Breast epithelium (tissue), 4 donors: ENCODE data around the gene C3orf18. TPM values are rescaled to one million over a fixed set of nuclear protein-coding genes. Genes with fewer than 3 reads are reported as not detected.

Source experiments
- DNase-seq, 2 donors: peaks; one replicate each; pipeline ENCODE4 v3.0.0-alpha.2; 2019; ENCODE audit warnings: low spot score in 2 of 2
- H3K27ac ChIP-seq, 2 donors: fragments of 200-600 bp; sonication (generic) in 1 of 2; one replicate each; pipeline ENCODE4 v1.5.1; 2016 to 2019; ENCODE audit warnings: mild to moderate bottlenecking in 1 of 2
- H3K27me3 ChIP-seq, 2 donors: fragments of 200-600 bp; sonication (generic) in 1 of 2; one replicate each; pipeline versions ENCODE4 v1.5.1 to v1.6.0; 2017 to 2019; ENCODE audit warnings: control low read depth in 1 of 2, mild to moderate bottlenecking in 1 of 2
- H3K36me3 ChIP-seq: fragments of 200-600 bp; one replicate; pipeline ENCODE4 v1.5.1; 2019
- H3K4me1 ChIP-seq, 2 donors: fragments of 200-600 bp; sonication (generic); one replicate each; pipeline ENCODE4 v1.5.1; 2016 to 2019; ENCODE audit warnings: control low read depth in 1 of 2
- H3K4me3 ChIP-seq, 3 donors: fragments of 200-600 bp; sonication (generic); 1 replicate in 2 of 3; 2 replicates in 1 of 3; pipeline ENCODE4 v1.5.1; 2016 to 2019; ENCODE audit warnings: mild to moderate bottlenecking in 3 of 3, moderate library complexity in 2 of 3
- H3K9me3 ChIP-seq, 2 donors: fragments of 200-600 bp; sonication (generic) in 1 of 2; one replicate each; pipeline ENCODE4 v1.5.1; 2016 to 2019; ENCODE audit warnings: control low read depth in 1 of 2
- POLR2A ChIP-seq: fragments of 450-650 bp; IDR thresholded peaks from one replicate; pipeline ENCODE4 v1.6.1; 2016; ENCODE audit warnings: antibody characterized with exemption, mild to moderate bottlenecking, moderate library complexity
- POLR2AphosphoS5 ChIP-seq, 3 donors: sonication (generic); formaldehyde crosslinking; IDR thresholded peaks; one replicate each; pipeline ENCODE4 v1.6.1; 2017; ENCODE audit warnings: antibody characterized with exemption in 3 of 3
- intact Hi-C: fragments of 100-400 bp; cut with DNase I; formaldehyde crosslinking; loops from one replicate; pipeline ENCODE4 v1.15.1; 2023; ENCODE audit warnings: low total_unique reads
- total RNA-seq, 3 donors: library from RNA; depleted of rRNA; stranded (reverse); fragments of >200 nt; gene quantifications; one replicate each; pipeline ENCODE4 v1.1.0, GENCODE V29; 2016
- TF ChIP-seq, protein P1 (sequence below), 3 donors: fragments of 450-650 bp; IDR thresholded peaks; one replicate each; pipeline ENCODE4 v1.5.1; 2016 to 2017; ENCODE audit warnings: antibody characterized with exemption in 3 of 3, mild to moderate bottlenecking in 3 of 3, moderate library complexity in 3 of 3

The C3orf18 gene
- total RNA-seq, 3 donors from 2014 or later = 10.7 to 16.8 (median 15.1) TPM

- intact Hi-C loops = loop anchor here (10.0 kb wide), 1 partner anchor 819 kb away; the partner anchor contains the start of gene RBM15B
- no peaks in the 10 kb centered on the region for H3K36me3 ChIP-seq
- TF ChIP-seq, protein P1, sequence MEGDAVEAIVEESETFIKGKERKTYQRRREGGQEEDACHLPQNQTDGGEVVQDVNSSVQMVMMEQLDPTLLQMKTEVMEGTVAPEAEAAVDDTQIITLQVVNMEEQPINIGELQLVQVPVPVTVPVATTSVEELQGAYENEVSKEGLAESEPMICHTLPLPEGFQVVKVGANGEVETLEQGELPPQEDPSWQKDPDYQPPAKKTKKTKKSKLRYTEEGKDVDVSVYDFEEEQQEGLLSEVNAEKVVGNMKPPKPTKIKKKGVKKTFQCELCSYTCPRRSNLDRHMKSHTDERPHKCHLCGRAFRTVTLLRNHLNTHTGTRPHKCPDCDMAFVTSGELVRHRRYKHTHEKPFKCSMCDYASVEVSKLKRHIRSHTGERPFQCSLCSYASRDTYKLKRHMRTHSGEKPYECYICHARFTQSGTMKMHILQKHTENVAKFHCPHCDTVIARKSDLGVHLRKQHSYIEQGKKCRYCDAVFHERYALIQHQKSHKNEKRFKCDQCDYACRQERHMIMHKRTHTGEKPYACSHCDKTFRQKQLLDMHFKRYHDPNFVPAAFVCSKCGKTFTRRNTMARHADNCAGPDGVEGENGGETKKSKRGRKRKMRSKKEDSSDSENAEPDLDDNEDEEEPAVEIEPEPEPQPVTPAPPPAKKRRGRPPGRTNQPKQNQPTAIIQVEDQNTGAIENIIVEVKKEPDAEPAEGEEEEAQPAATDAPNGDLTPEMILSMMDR (IDR thresholded peaks at IDR 0.05) = no peak
- TF ChIP-seq POLR2AphosphoS5 (IDR thresholded peaks at IDR 0.05) = no peak
- no peaks in the 10 kb centered on the region for H3K4me1 ChIP-seq
- DNase-seq = no peak
- peak overlapping the region in 1 of 2 donors; percentile 57 for H3K27ac ChIP-seq
- no peak overlapping the region for H3K4me3 ChIP-seq
- H3K9me3 ChIP-seq = no peaks in the 10 kb centered on the region
- H3K27me3 ChIP-seq = no peaks in the 10 kb centered on the region
Measured at GRCh38 chr3:50575372-50575771, 7.8 kb upstream of the C3orf18 start.

DNA sequence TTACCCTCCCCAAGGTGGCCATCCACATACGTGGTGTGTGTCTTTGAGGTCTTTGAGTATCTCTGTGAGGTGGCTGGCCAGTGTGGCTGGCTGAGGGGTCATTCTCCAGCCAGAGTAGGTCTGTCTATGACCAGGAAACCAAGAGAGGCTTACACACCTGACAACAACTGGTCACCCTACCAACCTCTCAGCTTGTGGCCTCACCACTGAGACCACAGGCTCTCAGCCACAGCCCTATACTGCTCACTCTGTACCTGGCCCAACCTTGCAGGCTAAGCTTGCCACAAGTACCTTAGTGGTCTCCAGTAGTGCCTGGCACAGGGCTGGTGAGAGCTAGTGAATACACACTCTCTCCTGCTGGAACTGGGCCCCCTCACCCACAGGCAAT, 6.9 kb upstream of the C3orf18 start:
- no peaks in the 10 kb centered on the region for H3K4me1 ChIP-seq
- H3K9me3 ChIP-seq = no peaks in the 10 kb centered on the region
- H3K4me3 ChIP-seq = no peak overlapping the region
- TF ChIP-seq POLR2A (no peak), POLR2AphosphoS5 (IDR thresholded peaks at IDR 0.05) (no peak)
- TF ChIP-seq, protein P1 (IDR thresholded peaks at IDR 0.05) = no peak
- no peak for DNase-seq
- H3K36me3 ChIP-seq = no peaks in the 10 kb centered on the region
- no peak overlapping the region for H3K27ac ChIP-seq
- intact Hi-C loops = loop anchor here (10.0 kb wide), 1 partner anchor 820 kb away; the partner anchor contains the start of gene RBM15B
- no peaks in the 10 kb centered on the region for H3K27me3 ChIP-seq

DNA sequence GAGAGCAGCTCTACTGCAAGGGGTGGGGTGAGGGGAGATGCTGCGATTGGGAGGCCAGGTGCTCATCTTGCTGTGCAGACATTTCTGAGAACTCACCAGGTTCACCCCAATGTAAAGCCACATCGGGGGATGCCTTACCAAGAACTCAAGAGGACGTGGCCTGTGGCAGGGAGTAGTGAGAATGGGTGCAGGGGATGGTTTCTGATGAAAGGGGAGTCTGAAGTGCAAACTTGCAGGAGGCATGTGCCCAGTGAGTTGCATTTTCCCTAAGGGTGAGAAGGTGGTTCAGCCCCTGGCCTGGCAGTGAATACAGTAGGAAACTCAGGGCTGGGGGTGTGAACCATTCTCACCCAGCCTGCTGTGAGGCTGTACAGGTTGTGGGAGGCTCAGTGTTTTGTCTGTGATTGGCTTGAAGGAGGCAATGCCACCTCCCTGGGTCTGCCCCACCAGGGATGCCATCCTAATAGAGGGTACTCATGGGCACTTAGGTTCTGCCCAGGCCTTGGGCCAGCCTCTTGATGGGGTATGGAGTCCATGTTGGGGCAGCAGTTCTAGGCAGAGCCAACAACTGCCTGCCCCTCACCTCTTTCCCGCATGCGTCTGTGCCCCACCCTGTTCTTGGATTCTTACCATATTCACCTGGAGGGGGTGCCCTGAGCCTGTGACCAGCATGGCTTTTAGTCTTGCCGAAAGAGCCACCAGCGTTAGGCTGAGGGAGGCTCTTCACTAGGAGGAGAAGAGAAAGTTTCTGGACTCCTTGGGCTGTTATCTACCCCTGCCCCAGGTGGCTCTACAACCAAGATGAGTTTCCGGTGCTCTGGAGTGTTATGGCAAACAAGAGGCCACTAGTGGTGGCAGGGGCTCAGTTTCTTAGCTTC, 6.3 kb upstream of the C3orf18 start:
- H3K4me1 ChIP-seq = no peaks in the 10 kb centered on the region
- no peaks in the 10 kb centered on the region for H3K9me3 ChIP-seq
- no peak overlapping the region for H3K4me3 ChIP-seq
- DNase-seq = no peak
- no peaks in the 10 kb centered on the region for H3K27me3 ChIP-seq
- intact Hi-C loops = loop anchor here (2.0 to 10.0 kb wide), 2 partner anchors 37 to 821 kb away; partner anchors contain the start of genes CISH and RBM15B
- TF ChIP-seq POLR2AphosphoS5 (IDR thresholded peaks at IDR 0.05) (no peak), POLR2A (no peak)
- TF ChIP-seq, protein P1 (IDR thresholded peaks at IDR 0.05) = no peak
- no peak overlapping the region for H3K27ac ChIP-seq
- no peaks in the 10 kb centered on the region for H3K36me3 ChIP-seq

- Histone ChIP-seq H3K27ac (peak overlapping the region; percentile 25 to 59), H3K4me3 (no peak overlapping the region), H3K27me3 (no peaks in the 10 kb centered on the region), H3K4me1 (no peaks in the 10 kb centered on the region), H3K9me3 (no peaks in the 10 kb centered on the region), H3K36me3 (no peaks in the 10 kb centered on the region)
- no peak for DNase-seq
- no peak for TF ChIP-seq POLR2AphosphoS5 (IDR thresholded peaks at IDR 0.05)
- intact Hi-C loops = loop anchor here (2.0 to 10.0 kb wide), 2 partner anchors 38 to 822 kb away; partner anchors contain the start of genes CISH and RBM15B
Measured at GRCh38 chr3:50572801-50573371, 5.3 kb upstream of the C3orf18 start.

GRCh38 chr3:50572158-50572557, 4.6 kb upstream of the C3orf18 start:
- TF ChIP-seq, protein P1 (IDR thresholded peaks at IDR 0.05) = peak; percentile 87 to 97 (median 95)
- TF ChIP-seq POLR2AphosphoS5 (IDR thresholded peaks at IDR 0.05) (peak in 2 of 3 donors; percentile 38 to 79), POLR2A (no peak)
- Histone ChIP-seq H3K27ac (peak overlapping the region; percentile 25 to 59), H3K9me3 (no peaks in the 10 kb centered on the region), H3K27me3 (no peaks in the 10 kb centered on the region), H3K4me3 (no peak overlapping the region), H3K36me3 (no peaks in the 10 kb centered on the region), H3K4me1 (no peaks in the 10 kb centered on the region)
- DNase-seq = peak; percentile 70 to 71
- intact Hi-C loops = loop anchor here (2.0 to 10.0 kb wide), 2 partner anchors 39 to 823 kb away; partner anchors contain the start of genes CISH and RBM15B
